ENCODE measurements around the gene GAGE10.
"Not testable (repeated sequence)": the region's sequence is repeated elsewhere in the genome, so short reads cannot be mapped to it uniquely, and the experiment has no call there.

DNA sequence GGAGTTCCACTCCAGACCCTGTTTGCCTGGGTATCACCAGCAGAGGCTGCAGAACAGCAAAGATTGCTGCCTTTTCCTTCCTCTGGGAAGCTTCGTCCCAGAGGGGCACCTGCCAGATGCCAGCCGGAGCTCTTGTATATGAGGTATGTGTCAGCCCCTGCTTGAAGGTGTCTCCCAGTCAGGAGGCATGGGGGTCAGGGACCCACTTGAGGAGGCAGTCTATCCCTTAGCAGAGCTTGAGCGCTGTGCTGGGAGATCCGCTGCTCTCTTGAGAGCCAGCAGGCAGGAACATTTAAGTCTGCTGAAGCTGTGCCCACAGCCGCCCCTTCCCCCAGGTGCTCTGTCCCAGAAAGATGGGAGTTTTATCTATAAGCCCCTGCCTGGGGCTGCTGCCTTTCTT is 4.2 kb upstream of the GAGE10 start:
- TF ChIP-seq, protein P1, sequence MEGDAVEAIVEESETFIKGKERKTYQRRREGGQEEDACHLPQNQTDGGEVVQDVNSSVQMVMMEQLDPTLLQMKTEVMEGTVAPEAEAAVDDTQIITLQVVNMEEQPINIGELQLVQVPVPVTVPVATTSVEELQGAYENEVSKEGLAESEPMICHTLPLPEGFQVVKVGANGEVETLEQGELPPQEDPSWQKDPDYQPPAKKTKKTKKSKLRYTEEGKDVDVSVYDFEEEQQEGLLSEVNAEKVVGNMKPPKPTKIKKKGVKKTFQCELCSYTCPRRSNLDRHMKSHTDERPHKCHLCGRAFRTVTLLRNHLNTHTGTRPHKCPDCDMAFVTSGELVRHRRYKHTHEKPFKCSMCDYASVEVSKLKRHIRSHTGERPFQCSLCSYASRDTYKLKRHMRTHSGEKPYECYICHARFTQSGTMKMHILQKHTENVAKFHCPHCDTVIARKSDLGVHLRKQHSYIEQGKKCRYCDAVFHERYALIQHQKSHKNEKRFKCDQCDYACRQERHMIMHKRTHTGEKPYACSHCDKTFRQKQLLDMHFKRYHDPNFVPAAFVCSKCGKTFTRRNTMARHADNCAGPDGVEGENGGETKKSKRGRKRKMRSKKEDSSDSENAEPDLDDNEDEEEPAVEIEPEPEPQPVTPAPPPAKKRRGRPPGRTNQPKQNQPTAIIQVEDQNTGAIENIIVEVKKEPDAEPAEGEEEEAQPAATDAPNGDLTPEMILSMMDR (IDR thresholded peaks at IDR 0.05): not testable (repeated sequence)
- not testable (repeated sequence) for TF ChIP-seq POLR2AphosphoS5 (IDR thresholded peaks at IDR 0.05; ENCODE audit: low read depth, low read length); TCF7L2 (IDR thresholded peaks at IDR 0.05; ENCODE audit: low read depth, low read length); SIN3A (IDR thresholded peaks at IDR 0.05; ENCODE audit: borderline replicate concordance, insufficient read depth, low read depth, low read length)
- TF ChIP-seq, protein P2, sequence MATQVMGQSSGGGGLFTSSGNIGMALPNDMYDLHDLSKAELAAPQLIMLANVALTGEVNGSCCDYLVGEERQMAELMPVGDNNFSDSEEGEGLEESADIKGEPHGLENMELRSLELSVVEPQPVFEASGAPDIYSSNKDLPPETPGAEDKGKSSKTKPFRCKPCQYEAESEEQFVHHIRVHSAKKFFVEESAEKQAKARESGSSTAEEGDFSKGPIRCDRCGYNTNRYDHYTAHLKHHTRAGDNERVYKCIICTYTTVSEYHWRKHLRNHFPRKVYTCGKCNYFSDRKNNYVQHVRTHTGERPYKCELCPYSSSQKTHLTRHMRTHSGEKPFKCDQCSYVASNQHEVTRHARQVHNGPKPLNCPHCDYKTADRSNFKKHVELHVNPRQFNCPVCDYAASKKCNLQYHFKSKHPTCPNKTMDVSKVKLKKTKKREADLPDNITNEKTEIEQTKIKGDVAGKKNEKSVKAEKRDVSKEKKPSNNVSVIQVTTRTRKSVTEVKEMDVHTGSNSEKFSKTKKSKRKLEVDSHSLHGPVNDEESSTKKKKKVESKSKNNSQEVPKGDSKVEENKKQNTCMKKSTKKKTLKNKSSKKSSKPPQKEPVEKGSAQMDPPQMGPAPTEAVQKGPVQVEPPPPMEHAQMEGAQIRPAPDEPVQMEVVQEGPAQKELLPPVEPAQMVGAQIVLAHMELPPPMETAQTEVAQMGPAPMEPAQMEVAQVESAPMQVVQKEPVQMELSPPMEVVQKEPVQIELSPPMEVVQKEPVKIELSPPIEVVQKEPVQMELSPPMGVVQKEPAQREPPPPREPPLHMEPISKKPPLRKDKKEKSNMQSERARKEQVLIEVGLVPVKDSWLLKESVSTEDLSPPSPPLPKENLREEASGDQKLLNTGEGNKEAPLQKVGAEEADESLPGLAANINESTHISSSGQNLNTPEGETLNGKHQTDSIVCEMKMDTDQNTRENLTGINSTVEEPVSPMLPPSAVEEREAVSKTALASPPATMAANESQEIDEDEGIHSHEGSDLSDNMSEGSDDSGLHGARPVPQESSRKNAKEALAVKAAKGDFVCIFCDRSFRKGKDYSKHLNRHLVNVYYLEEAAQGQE (IDR thresholded peaks at IDR 0.05; ENCODE audit: insufficient read depth in 1 of 2, low read depth in 2 of 2, low read length in 1 of 2): not testable (repeated sequence)

Data from Panc1 (cell line).